Type B pancreatic cell (in vitro differentiated cells): ENCODE results near the gene UNC13A. TPM values are rescaled to one million over a fixed set of nuclear protein-coding genes. Genes with fewer than 3 reads are reported as not detected.
A peak's percentile ranks its signal among the peaks of the same experiment; 100 is the strongest.

Experiments
- DNase-seq: peaks from one replicate; pipeline ENCODE4 v3.0.0; 2021; ENCODE audit warnings: mixed read lengths; ENCODE audit not compliant: unreplicated experiment; ENCODE audit errors: extremely low spot score
- H3K27ac Mint-ChIP-seq: 2 replicates; pipeline ENCODE4 v1.8.0; 2021; ENCODE audit warnings: mild to moderate bottlenecking, mixed read lengths
- H3K27me3 Mint-ChIP-seq: 2 replicates; pipeline ENCODE4 v1.8.0; 2021; ENCODE audit warnings: mixed read lengths
- H3K36me3 Mint-ChIP-seq: 2 replicates; pipeline ENCODE4 v1.8.0; 2021; ENCODE audit warnings: mixed read lengths
- H3K4me1 Mint-ChIP-seq: one replicate; pipeline ENCODE4 v1.8.0; 2021; ENCODE audit warnings: mixed read lengths; ENCODE audit not compliant: unreplicated experiment
- H3K4me3 Mint-ChIP-seq: 2 replicates; pipeline ENCODE4 v1.8.0; 2021; ENCODE audit warnings: mild to moderate bottlenecking, mixed read lengths
- H3K9me3 Mint-ChIP-seq: 2 replicates; pipeline ENCODE4 v1.8.0; 2021; ENCODE audit warnings: mixed read lengths
- CTCF ChIP-seq: fragments of 200-600 bp; sonication (generic); conservative IDR thresholded peaks from 2 replicates; pipeline ENCODE4 v1.5.0; 2021; ENCODE audit warnings: antibody characterized with exemption, mild to moderate bottlenecking
- total RNA-seq: library from RNA; stranded (reverse); gene quantifications from 2 replicates; pipeline ENCODE4 v1.2.1, GENCODE V29; 2021; ENCODE audit warnings: low replicate concordance

UNC13A gene
- total RNA-seq, 1 donor from 2014 or later = 4.3 TPM

- no peak overlapping the region for H3K4me3 Mint-ChIP-seq
- H3K4me1 Mint-ChIP-seq = no peaks in the 10 kb centered on the region
- DNase-seq = no peak
- H3K27me3 Mint-ChIP-seq = peaks cover 4% of the 10 kb centered on the region
- H3K36me3 Mint-ChIP-seq = no peaks in the 10 kb centered on the region
- H3K27ac Mint-ChIP-seq = no peak overlapping the region
- TF ChIP-seq CTCF = no peak
- no peaks in the 10 kb centered on the region for H3K9me3 Mint-ChIP-seq
These were observed 67.5 kb downstream of the UNC13A start for GRCh38 chr19:17620696-17621095.

- H3K27me3 Mint-ChIP-seq = peaks cover 4% of the 10 kb centered on the region
- no peak overlapping the region for H3K4me3 Mint-ChIP-seq
- DNase-seq = no peak
- H3K27ac Mint-ChIP-seq = no peak overlapping the region
- H3K36me3 Mint-ChIP-seq = no peaks in the 10 kb centered on the region
- no peak for TF ChIP-seq CTCF
- no peaks in the 10 kb centered on the region for H3K9me3 Mint-ChIP-seq
- H3K4me1 Mint-ChIP-seq = no peaks in the 10 kb centered on the region
These were observed 69.2 kb downstream of the UNC13A start for GRCh38 chr19:17618936-17619335.

GRCh38 chr19:17618281-17618903 is 69.8 kb downstream of the UNC13A start:
- no peaks in the 10 kb centered on the region for H3K9me3 Mint-ChIP-seq
- no peak for TF ChIP-seq CTCF
- no peaks in the 10 kb centered on the region for H3K36me3 Mint-ChIP-seq
- H3K27me3 Mint-ChIP-seq = peaks cover 4% of the 10 kb centered on the region
- H3K27ac Mint-ChIP-seq = peak overlapping the region; percentile 51
- no peaks in the 10 kb centered on the region for H3K4me1 Mint-ChIP-seq
- H3K4me3 Mint-ChIP-seq = no peak overlapping the region
- DNase-seq = no peak

- no peak overlapping the region for H3K4me3 Mint-ChIP-seq
- H3K27ac Mint-ChIP-seq = peak overlapping the region; percentile 51
- no peak for DNase-seq
- H3K36me3 Mint-ChIP-seq = no peaks in the 10 kb centered on the region
- TF ChIP-seq CTCF = no peak
- H3K4me1 Mint-ChIP-seq = no peaks in the 10 kb centered on the region
- peaks cover 4% of the 10 kb centered on the region for H3K27me3 Mint-ChIP-seq
- no peaks in the 10 kb centered on the region for H3K9me3 Mint-ChIP-seq
These were observed 70.4 kb downstream of the UNC13A start for GRCh38 chr19:17617807-17618192.

- Mint-ChIP-seq H3K4me3 (no peak overlapping the region), H3K4me1 (no peaks in the 10 kb centered on the region), H3K27me3 (peaks cover 5% of the 10 kb centered on the region), H3K27ac (peak overlapping the region; percentile 84), H3K9me3 (no peaks in the 10 kb centered on the region), H3K36me3 (no peaks in the 10 kb centered on the region)
- DNase-seq = no peak
- no peak for TF ChIP-seq CTCF
These were observed 71.0 kb downstream of the UNC13A start for GRCh38 chr19:17616961-17617806.
